Activated CD8-positive, alpha-beta memory T cell treated with anti-CD3 and anti-CD28 coated beads for 24 hours (primary cell): ENCODE results near the gene RSPO4.
A peak's percentile ranks its signal among the peaks of the same experiment; 100 is the strongest.

Source experiments
- DNase-seq: peaks from one replicate; pipeline ENCODE4 v3.0.0-alpha.2; 2020

RSPO4 gene

DNA sequence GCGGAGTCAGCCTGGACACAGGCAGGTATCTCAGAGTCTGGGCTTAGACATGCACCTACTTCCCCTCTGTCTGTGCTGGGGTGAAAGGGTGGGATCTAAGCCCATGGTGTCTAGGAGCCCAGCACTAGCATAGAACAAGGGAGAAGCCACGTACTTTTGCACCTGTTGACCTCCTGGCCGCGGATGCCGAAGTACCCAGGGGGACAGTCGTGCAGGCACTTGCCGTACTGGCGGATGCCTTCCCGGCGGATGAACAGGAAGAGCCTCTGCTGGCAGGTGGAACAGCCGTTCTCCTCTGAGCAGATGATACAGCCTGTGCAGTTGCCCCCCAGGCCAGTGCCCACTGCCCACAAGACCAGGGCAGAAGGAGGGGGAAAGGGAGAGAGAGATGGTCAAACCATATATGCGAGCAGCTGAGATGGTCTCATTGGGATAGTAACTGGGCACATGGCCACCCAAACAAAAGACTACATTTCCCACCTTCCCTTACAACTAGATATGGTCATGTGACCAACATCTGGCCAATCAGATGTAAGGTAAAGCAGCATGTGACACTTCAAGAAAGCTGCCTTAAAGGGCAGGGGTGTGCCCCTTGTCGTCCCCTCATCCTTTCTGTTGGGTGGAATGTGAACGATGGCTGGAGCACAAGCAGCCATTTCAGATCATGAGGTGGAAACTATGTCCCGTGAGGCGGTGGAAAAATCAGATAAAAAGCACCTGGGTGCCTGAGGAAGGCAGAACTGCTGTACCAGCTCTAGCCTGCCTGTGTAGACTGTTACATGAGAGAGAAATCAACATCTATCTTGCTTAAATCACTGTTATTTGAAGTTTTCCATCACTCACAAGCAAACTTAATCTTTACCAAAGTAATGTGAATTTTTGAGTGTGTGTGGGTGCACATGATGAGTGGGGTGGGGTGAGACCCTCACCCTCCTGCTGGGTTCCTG lies 34.0 kb downstream of the RSPO4 start:
- no peak for DNase-seq

- DNase-seq, result no peak
Observed at GRCh38 chr20:965956-966355, 36.2 kb downstream of the RSPO4 start.

DNA sequence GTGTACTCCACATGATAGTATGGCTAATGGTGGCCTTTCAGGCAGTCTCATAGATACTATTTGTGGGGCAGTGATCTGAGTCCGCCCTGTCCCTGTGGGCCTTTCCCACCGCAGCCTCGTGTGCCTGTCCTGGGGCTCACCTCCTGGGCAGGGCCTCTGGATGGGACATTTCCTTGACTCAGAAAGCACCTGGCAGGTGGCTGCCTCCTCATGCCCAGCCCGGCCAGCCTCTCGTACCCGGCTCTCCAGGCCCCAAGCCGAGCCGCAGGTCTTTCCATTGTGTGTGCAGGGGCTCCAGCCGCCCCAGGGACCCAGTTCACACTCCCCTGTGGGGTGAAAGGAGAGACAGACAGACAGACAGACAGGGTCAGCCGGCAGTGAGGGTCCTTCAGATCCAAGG lies 38.3 kb downstream of the RSPO4 start:
- DNase-seq, result no peak

DNA sequence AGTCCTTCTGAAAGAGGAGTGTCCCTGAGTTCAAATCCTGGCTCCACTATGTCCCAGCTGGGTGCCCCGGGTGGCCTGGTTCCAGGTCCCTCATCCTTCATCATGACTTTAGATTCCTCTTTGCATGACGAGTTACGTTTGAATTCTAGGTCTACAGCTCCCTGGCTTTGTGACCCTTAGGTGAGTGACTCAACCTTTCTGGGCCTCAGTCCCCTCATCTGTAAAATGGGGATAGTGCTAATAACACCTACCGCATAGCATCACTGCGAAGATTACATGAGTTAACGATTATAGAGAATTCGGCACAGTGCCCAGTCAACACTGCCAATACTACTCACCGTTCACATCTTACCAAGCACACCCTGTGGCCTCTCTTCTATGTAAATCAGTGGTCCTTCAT lies 39.4 kb downstream of the RSPO4 start:
- no peak for DNase-seq

GRCh38 chr20:962223-962622 lies 39.9 kb downstream of the RSPO4 start:
- no peak for DNase-seq

DNA sequence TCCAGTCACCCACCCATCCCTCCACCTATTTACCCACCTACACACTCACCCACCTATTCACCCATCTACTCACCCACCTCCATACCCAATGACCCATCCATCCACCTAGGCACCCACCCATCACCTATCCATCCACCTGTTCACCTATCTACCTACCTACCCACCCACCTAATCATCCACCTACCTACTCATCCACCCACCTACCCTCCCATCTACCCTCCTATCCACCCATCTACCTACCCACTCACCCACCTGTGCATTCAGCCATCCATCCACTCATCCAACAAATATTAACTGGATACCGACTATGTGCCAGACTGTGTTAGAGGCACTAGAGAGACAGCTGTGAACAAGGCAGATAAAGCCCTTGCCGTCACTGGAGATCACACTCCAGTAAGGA lies 40.3 kb downstream of the RSPO4 start:
- DNase-seq, result no peak

GRCh38 chr20:959996-960615 lies 42.0 kb downstream of the RSPO4 start:
- DNase-seq, result no peak

DNA sequence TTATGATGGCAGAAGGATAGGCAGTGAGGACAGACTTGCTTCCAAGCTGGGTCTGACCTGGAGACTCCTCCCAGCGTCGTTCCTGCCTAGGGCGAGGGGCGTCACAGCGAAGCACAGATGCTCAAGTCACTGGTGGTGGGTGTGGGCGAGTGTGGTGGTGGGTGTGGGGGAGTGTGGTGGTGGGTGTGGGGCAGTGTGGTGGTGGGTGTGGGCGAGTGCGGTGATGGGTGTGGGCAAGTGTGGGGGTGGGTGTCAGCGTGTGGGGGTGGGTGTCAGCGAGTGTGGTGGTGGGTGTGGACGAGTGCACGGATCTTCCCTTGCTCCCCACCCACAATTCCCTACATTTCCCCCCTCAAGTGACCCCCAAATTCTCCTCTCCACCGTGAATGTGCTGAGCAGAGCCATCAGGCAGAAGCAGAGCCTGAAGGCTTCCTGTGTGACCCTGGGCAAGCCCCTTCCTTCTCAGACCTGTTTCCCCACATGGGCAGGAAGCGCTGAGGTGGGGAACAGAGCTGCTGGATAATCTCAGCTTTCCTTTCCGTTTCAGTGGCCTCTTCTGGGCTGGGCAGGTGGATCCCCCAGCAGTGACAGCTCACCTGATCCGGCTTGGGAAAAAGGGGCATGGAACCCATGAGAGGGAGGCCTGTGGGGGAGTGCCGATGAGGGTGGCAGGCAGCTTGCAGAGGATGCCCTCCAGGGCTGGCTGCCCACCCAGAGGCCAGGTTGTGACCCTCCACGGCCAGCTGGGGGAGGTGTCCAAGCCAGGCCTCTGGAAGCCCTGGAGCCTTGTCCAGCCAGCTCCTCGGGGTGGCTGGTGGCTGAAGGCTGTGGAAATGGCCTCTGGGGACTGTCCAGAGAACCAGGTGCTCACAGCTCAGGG lies 42.9 kb downstream of the RSPO4 start:
- DNase-seq, result no peak

DNA sequence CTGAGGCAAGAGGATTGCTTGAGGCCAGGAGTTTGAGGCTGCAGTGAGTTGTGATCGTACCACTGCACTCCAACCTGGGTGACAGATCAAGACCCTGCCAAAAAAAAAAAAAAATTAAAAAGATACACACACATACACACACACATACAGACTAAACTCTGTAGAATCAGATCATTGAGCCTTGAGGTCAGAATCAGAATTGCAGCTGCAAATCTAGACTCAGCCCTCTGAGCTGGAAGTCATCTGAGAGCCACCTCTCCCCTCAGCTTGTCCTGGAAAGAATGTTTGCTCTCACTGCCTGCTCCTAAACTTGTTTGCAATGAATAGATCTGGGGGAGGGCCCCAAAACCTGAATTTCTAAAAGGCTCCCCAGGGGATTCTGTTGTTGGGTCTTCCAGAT lies 44.6 kb downstream of the RSPO4 start:
- no peak for DNase-seq

DNA sequence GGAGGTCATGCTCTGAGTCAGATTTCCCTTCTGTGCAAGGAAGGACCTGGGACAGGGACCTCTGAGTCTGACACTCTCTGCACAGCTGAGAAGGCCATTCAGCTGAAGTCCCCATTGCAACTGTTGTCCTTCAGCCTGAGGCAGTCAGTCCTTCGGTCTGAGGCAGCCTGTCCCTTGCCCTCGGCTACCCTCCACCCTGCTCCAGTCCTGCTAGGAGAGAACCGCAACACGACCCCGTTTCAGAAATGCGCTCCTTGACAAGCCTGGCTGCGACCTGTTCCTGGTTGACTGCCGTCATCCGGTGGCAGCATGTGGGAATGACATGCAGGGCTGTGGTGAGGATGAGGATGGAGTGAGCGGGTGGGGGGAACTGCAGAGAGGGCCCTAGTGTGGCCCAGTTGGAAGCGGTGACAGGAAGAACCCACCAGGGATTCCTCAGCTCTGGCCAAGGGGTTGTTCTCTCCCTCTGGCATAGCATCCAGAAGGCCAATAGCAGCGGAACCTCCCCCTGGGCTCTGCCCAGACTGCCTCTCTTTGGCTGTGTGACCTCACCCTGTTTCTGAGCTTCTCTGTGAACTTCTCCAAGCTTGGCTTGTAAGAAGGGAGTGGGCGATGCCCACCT lies 45.7 kb downstream of the RSPO4 start:
- DNase-seq, result peak; percentile 94

- DNase-seq, result no peak
Observed at GRCh38 chr20:955656-956055, 46.5 kb downstream of the RSPO4 start.

DNA sequence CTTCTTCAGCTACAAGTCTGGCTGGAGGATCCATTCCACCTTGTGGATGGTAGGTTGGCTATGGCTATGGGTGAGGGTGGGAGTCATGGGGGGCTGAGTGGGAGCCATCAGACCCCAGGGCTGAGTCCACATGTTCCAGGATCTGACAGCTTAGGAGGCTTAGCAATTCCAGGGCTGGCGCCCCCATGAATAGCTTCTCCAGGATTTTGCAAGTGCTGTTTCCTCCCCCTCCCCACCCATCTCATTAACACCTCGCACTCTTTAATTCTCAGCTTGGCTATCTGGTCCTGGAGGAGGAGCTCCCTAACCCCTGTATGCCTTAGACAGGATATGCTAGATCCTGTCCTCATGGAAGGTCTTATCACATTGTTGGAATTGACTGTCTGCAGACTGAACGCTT lies 47.0 kb downstream of the RSPO4 start:
- no peak for DNase-seq

- DNase-seq, result no peak
Observed at GRCh38 chr20:953742-954141, 48.4 kb downstream of the RSPO4 start.

DNA sequence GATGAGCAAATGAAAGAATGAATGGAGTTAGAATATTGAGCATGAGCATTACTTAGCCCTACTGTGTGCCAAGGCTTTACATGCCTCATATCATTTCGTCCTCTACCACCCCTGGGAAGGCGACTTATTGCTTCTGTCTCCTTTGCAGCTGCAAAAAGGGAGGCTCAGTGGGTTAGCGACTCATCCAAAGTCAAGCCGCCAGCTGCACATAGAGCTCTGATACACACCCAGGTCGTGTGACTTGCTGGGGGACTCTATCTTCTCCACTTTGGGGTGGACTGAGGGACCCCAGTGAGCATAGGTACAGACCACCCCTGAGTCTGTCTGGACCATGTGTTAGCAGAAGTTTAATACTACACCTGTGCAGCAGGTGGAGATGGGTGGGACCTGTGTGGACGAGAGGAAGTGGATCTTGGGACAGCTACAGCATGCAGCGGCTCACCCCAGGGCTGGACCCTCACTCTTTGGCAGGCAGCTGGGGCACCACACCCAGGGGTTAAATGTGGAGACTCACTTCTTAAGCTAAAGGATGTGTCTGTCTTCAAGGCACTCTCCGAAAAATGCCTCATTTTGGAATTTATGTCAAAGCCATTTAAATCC lies 49.8 kb downstream of the RSPO4 start:
- DNase-seq, result no peak

GRCh38 chr20:951384-952169 lies 50.5 kb downstream of the RSPO4 start:
- no peak for DNase-seq

GRCh38 chr20:949717-950116 lies 52.4 kb downstream of the RSPO4 start:
- DNase-seq, result no peak

DNA sequence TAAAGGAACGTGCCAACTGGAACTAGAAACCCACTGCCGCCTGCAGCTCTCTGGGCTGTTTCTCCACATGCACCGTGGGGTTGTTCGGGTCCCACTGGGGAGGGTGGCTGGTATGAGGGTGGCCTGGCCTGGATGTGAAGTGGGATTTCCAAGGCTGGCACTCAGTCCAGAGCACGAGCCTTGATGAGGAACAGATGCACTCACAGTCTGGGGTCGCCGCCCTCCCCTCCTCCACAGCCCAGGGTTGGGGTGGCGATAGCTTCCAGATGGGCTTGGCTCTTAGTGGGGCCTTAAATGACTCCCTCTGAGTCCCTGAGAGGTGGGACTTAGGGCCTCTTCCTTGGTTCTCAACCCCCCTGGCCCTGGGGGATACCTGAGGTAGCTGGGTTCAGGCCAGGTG lies 55.3 kb downstream of the RSPO4 start:
- DNase-seq, result no peak

- no peak for DNase-seq
Observed at GRCh38 chr20:945841-946240, 56.3 kb downstream of the RSPO4 start.

DNA sequence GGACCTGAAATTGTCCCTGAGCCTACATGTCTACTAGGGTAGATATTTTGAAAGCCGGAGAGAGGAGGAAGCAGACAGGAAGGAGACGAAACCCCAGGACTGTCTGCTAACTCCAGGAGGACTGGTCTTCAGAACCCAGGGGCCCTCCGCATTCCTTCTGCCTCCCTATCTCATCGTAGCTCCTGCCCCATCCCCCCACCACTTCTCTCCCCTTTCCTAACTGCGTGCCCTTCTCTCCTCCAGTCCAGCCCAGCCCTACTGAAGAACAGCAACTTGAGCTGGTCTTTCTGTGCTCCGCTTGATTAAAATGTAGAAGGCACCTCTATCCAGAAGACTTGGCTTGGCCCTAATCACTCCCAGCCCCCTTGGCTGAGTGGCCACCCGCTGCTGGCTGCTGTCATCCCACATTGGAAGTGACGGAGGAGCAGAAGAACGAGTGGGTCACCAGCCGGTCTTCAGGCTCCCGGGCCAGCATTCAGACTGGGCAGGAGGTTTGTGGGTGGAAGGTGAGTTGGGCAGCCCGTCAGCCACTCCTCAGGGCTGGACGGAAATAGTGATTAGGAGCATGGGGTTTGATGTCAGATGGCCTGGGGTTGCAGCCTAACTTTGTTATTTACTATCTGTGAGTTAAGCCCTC lies 57.2 kb downstream of the RSPO4 start:
- DNase-seq, result no peak

DNA sequence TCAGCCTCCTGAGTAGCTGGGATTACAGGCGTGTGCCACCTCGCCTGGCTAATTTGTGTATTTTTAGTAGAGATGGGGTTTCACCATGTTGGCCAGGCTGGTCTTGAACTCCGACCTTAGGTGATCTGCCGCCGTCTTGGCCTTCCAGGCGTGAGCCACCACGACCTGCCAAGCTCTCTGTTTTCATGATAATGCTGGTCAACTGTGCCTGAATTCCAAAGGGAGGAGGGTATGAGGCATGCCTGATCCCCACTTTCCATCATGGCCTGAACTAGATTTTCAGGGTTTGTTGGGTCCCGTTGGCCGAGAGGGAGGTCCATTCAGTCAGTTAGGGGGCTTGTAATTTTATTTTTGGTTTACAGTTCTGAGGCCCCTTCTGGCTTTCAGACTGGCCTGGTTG lies 58.0 kb downstream of the RSPO4 start:
- no peak for DNase-seq

DNA sequence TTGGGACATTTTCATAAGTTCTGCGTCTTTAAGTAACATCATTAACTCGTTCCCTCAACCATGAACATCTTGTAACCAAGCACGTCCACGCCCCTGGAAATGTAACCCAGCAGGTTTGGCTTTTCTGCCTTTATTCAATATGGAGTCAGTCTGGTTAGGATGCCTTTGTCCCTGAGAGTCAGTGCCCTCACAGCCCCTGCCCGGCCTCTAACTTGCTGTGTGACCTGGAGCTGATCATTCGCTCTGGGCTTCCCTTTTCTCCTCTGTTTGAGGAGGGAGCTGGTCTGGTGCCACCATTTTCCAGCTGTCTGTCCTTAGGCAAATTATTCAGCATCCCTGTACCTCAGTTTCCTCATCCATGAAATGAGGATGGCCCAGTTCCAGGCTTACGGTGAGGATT lies 59.5 kb downstream of the RSPO4 start:
- no peak for DNase-seq
